Stimulated activated CD8-positive, alpha-beta memory T cell treated with anti-CD3 and anti-CD28 coated beads, Interleukin-2, amount 100 ng/mL, for 1 hour (primary cell): Measurements from ENCODE around the gene MNAT1.
"Not testable (repeated sequence)": the region's sequence is repeated elsewhere in the genome, so short reads cannot be mapped to it uniquely, and the experiment has no call there.

Source experiments
- DNase-seq, 2 donors: peaks; one replicate each; pipeline ENCODE4 v3.0.0-alpha.2; 2020; ENCODE audit warnings: low read depth in 2 of 2

Gene MNAT1

DNA sequence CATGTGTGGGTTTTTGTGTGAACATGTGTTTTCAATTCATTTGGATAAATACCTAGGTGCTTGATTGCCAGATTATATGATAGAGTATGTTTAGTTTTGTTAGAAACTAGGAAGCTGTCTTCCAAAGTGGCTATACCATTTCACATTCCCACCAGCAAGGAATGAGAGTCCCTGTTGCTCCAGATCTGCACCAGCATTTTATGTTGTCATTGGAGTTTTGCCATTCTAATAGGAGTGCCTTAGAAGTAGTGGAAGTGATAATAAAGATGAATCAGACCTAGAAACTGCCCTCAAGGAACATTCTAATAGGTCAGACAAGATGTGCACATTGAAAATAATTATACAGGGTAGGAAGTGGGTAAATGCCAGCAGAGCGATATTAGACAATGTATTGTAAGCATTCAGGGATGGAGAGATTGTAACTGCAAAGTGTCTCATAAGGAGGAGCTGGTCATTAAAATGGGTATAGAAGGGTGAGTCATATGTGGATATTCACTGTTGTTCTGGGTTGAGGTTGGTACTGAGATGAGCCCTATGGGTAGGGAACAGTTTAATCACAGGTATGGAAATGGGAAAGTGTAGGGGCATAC lies 71.4 kb downstream of the MNAT1 start:
- DNase-seq = no peak

DNA sequence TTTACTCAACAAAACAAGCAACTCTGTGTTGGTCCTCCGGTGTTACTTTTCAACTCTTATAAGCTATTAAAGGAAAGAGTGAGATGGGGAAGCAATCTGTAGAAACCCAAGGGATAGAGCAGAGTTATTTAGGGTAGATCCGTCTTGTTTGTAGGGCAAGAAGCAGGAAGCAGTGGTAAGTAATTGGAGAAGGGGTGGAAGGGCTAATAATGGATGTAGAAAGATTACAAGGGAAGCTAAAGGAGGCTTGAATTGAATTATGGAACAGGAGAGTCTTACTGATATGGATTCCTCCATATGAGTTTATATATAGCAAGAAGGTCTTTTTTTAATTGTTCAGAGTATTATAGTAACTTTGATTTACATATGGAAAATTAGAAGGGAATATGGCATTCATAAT lies 72.7 kb downstream of the MNAT1 start:
- no peak for DNase-seq

DNA sequence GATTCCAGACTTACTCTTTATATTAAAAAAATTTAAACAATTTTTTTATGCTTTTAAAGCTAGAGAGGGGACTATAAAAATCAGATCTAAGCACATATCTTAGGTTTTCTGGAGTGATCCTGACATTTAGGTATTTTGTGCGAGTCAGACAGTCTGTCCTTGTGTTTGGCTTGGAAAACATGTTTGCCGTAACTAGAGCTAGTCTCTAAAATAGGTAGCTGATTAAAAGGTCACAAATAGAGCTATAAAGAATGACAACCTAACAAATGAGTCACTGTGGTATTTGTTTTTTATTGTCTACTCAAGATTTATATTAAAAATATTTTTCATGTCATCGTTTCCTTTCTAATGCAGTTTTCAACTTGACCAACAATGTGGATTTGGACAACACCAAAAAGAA lies 73.4 kb downstream of the MNAT1 start:
- no peak for DNase-seq

DNA sequence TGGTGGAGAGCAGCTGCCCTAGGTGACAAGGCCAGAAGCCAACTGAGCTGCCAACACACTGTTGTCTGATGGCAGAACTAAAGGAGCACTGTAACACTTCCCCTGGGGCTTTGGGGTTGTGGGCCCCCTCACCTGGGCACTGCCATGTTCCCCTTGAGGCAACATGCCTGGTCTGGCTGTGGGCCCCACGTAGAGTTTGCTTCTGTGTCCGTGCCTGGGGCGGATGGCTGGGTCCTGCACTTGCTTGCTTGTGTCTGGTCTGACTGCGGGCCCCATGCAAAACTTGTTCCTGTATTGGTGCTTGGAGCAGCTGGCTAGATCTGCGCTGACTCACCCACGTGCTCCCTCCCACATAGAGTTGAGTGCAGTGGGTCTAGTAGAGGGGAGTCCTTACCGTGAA lies 78.4 kb downstream of the MNAT1 start:
- no peak for DNase-seq

DNA sequence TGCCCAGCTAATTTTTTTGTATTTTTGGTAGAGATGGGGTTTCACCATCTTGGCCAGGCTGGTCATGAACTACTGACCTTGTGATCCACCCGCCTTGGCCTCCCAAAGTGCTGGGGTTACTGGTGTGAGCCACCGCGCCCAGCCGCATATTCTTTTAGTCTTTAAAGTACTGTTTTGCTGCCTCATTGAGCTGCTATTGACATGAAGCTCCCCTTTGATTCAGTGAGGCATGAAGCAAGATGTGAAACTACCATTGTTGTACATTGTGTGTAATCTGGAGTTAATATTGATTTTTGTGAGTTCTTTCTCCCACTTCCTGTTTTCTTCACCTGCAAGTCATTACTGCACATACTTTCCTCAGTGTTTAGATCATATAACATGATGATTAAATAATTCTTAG lies 80.8 kb downstream of the MNAT1 start:
- DNase-seq = no peak

DNA sequence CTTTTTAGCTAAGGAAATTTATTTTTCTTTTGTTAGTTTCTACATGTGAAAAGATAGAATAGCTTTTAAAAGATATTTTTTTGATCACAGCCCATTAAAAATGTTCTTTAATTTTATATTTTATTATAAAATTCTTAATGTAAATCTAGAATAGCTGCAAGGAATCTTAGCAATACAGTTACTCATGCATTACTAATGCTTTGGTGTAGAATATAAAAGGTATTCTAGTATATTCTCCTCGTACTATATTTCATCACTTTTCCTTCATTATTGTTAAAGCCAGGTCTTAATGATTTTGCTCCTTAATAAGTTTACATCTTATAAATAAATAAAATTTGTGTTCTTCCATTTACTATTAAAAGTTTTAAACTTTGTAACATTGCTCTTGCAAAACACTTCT lies 82.6 kb downstream of the MNAT1 start:
- no peak for DNase-seq

DNA sequence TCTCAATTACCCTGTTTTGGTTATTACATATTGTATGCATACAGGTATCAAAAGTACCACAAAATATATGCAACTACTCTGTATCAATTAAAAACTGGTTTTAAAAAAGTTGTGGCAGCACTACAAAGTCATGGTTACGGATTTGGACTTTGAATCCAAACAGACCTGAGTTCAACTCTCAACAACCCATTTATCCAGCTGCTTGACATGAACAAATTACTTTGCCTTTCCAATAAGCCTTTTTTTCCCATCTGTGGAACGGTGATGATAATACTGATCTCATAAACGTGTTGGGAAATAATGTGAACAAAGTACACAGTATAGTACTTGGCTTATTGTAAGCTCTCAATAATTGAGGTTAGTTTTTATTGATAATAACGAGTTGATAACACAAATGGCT lies 85.0 kb downstream of the MNAT1 start:
- no peak for DNase-seq

DNA sequence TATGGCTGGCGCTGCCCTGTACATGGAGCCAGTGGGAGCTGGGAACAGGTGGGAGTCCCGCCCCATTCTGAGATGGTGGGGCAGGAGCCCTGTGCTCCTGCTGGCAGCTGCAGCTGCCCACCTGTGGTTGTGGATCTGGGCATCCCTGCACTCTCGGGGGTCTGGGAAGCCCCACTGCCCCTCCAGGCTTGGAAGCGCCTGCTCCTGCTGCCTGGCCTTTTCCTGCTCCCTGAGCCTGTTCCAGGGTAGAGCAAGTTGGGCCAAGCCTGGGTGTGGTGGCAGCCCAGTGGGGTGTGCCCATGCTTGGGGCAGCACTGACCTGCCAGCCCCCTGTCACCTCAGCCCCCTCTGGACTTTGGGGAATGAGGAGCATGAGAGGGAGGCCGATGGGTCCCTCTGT lies 104.0 kb downstream of the MNAT1 start:
- DNase-seq = no peak

DNA sequence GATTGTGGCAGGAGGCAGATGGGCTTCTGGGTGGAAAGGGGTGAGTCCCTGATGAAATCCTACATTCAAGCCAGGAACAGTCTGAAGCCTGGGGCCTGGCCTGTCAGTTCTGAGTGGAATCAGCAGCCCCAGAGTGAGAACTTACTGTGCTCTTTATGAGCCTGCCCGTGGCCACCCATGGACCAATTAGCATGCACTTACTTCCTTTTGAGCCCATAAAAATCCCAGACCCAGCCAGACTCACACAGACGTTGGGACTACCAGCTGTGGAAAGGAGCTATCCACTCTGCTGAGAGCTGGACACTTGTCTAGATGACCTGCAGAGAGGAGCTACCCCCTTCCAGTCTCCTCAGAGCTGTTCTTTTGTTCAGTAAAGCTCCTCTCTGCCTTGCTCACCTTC lies 104.5 kb downstream of the MNAT1 start:
- DNase-seq = no peak

DNA sequence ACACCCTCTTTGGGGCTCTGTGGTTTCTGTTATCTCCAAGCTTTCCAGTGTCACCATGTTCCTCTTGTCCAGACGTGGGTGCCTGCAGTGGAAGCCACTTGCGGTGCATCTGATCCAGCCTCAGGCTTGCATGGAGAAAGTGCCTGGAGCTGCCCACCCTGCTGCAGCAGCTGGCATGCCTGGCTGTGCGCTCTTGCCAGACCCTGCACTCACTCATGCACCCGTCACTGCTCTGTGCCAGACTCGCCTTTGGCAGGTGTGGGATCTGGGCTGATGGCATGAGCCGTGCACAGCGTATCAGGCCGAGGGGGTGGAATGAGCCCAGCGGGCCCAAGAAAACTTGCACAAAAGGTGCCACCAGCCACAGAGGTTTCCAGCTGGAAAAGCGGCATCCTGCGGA lies 105.1 kb downstream of the MNAT1 start:
- no peak for DNase-seq

DNA sequence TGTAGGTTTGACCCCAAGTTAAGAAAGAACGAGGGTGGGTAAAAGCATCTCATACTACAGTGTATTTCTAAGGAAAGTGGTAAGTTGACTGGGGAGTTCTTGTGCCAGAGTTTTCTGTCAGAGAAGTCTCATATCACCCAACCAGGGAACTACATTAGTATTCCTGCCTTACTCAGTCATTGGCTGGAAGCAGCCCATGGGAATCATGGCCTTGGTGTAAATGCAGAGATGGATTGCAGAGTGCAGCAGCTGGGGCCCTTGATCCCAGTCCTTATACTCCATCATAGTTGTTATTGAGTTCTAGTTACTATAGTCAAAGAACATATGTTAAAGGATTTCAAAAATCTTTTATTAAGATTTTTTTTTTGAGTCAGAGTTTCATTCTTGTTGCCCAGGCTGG lies 105.8 kb downstream of the MNAT1 start:
- no peak for DNase-seq

DNA sequence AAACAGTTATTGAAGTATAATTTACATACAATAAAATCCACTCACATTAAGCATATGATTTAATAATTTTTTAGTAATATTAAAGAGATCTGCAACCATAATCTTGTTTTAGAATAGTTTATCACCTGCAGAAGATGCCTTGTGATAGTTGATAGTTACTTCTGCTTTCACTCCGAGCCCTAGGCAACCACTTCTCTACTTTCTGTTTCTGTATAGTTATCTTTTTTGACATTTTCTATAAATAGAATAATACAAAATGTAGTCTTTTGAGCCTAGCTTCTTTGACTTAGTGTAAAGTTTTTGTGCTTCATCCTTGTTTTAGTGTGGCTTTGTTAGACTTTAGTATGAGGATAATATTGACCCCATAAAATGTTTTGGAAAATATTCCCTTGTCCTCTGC lies 111.0 kb downstream of the MNAT1 start:
- no peak for DNase-seq

DNA sequence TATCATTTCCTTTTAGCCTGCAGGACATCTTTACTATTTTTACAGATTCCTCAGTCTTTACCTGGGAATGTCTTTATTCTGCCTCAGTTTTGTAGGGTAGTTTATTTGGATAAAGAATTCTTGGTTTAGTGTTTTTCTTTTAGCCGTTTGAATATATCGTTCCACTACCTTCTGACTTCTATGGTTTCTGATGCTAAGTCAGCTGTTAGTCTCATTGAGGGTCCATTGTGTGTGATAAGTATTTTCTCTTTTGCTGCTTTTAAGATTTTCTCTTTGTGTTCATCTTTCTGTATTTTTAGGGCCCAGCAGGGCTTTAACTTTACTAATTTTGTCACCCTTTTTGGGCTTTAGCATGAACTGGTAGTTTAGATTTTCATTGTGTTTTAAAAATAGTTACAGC lies 113.5 kb downstream of the MNAT1 start:
- DNase-seq = no peak

DNA sequence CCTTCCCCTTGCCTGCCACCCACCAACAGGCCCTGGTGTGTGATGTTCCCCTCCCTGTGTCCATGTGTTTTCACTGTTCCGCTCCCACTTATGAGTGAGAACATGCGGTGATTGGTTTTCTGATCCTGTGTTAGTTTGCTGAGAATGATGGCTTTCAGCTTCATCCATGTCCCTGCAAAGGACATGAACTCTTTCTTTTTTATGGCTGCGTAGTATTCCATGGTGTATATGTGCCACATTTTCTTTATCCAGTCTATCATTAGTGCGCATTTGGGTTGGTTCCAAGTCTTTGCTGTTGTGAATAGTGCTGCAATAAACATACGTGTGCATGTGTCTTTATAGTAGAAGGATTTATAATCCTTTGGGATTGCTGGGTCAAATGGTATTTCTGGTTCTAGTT lies 117.1 kb downstream of the MNAT1 start:
- not testable (repeated sequence) for DNase-seq

DNA sequence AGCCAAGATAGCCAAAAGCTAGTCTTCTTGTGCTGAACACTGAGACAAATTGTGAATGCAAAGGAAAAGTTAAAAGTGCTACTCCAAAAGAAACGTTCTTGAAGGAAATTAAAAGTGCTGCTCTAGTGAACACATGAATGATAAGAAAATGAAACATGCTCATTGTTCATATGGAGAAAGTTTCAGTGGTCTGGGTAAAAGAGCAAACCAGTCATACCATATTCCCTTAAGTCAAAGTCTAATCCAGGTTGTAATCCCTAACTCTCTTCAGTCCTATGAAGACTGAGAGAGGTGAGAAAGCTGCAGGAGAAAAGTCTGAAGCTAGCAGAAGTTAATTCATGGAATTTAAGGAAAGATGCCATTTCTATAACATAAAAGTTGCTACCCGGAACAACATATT lies 121.5 kb downstream of the MNAT1 start:
- DNase-seq = no peak

DNA sequence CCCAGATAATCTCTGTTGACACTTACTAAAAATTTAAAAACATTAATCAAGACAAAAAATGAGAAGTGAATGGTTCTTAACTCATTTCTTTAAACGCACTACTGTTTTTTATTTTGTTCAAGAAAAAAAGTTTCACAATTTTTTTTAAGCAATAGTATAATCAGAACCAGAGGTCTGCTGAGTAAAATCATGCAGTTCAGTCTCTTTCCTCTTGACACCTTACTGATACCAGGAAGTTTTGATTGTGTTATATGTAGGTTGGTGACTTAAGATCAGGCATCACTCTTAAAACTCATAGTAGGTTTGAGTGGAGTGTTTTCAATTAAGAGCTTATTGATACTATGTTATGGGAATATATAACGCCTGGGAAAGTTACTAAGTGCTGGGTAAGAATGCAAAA lies 125.0 kb downstream of the MNAT1 start:
- no peak for DNase-seq

DNA sequence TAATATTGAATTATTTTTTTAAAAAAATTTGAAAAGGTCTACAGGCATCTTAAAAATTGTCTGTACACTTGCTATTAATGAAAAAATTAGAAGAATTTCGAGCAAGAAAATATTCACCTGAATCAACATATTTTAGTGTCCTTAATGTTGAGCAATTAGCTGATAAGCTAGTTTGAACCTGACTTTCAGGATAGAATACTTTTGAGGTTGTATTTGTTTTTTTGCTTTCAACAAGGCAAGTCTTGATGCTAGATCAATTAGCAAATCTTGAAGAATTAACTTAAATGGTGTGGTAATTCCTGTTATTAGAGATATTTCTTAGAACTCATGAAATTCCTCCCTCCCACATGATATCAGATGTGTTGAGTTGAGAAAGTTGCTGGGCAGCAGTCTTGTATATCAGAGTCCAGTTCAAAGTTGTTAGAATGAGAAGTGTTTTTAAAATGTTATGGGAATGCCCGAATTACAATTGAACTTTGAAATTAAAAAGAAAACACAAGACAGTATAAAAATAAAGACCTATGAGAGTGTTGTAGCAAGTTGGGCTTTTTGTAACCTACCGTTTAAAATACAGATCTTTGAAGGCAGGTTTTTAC lies 127.1 kb downstream of the MNAT1 start:
- no peak for DNase-seq

DNA sequence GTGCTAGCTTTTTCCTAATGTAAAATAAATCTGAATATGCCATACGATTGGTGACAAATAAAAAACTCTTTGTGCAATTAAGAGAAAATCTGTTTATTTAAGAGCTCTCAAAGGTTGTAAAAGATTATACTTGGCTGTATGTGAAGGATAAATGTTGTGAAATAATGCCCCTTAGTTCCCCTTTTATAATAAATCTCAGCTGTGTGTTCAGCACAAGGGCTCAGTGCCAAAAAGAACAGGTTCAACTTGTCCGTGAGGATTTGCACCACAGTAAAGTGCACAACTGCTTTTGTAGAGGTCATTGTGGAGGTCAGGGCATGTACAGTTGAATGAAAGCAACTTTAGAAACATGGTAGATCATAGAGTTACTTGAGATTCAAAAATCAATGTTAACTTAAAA lies 127.7 kb downstream of the MNAT1 start:
- DNase-seq = no peak

DNA sequence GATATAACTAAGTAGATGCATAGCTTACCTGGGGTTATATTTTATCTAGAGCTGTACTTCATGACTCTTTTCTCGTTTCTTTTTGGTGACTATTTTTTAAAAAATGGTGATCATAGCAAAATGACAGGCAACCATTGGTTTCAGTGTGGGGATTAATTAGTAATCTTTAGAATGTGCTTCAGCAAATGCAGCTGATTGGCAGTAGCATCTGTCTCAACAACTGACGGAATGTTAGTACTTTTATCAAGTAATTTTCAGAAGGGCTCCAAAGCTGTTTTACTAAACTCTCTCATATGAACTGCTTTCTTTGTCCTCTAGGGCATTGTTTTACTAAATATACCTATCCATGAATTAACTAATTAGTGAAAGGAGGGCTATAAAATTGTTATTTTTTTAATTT lies 128.7 kb downstream of the MNAT1 start:
- no peak for DNase-seq

DNA sequence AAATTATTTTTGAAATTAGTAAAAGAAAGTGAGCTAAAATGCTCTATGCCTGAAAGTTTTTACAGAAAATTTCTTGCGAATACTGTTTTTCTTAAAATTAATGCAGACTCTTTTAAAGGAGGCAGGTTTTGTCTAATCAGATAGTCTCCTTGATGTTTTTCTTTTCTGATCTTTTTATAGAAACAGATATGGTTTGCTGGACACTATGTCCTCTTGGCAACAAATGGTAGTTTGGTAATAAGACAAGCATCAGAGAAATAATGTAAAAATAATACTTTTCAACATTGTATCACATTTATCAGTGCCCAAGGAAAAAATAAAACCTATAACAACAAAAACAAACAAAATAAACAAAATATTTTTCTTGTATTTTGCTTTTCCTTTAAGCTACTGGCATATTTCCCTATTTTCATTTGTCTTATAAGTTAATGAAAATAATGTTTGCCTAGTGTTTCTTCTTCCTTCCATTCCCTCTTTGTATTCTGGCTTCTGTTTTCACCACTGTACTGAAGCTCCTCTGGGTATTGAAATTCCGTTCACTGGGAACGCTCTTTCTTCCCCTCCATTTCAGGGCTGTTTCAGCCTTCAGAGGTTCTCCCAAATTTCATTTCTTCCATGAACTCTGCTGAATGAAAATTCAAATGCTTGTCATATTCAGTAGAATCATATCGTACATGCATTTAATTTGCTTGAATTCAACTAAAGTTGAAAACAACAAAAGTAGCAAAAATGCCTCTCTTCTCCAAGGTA lies 131.0 kb downstream of the MNAT1 start:
- no peak for DNase-seq

DNA sequence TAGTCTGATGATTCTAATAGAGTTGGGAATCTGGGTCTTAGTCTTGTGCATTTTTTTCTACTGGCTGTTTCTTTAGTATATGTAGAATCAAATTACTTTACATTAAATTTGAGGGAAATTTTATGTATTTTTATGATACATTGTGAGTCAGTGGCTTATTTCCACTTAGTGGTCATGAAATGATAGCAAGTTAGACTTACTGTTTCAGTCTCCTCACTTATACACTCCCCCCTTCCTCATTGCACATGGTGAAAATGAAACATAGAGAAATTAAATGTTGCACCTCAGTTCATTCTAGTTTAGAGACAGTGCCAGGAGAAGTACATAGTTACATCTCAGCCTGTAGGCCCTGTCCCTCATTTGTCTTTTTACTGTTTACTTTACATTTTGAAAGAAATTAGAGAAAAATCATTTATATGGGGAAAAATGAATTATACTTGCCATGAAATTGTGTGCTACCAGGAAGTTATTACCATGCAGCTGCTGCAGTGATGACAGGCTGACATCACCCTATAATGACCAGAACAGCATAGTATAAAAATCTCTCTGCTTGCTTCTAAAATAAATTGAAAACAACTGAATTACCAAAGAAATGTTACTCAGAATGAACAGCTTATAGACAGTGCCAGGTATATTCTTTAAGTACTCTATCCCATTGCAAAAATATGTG lies 133.1 kb downstream of the MNAT1 start:
- DNase-seq = no peak

DNA sequence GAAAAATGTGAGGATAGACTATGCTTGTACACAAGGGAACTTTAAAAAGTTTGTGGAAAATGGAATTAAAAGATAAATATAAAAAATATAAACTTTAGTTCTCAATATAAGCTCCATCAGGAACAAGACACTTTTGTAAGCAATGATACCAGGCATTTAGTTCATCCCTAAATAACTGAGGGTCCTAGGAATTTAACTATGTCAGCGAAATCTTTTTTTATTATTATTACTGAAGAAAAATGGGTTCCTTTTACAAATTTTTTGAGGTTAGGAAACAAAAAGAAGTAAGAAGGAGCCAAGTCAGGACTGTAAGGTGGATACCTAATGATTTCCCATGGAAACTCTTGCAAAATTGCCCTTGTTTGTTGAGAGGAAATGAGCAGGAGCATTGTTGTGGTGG lies 143.6 kb downstream of the MNAT1 start:
- no peak for DNase-seq

DNA sequence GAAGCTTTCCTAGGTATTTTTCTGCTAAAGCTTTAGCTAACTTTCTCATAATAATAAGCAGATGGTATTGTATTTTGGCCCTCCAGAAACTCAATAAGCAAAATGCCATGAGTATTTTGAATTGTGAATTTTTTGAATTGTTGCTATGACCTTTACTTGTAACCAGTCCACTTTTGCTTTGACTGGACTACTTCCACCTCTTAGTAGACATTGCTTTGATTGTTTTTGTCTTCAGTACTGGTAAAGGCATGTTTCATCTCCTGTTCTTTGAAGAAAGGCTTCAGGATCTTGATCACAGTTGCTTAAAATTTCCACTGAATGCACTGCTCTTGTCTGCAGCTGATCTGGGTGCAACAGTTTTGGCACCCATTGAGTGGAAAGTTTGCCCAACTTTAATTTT lies 144.0 kb downstream of the MNAT1 start:
- DNase-seq = no peak
